NAMALWA (cell line): Measurements from ENCODE around the gene DISC1.
"Not testable (repeated sequence)": the region's sequence is repeated elsewhere in the genome, so short reads cannot be mapped to it uniquely, and the experiment has no call there.

Experiments
- DNase-seq: peaks from one replicate; pipeline ENCODE4 v3.0.0-alpha.2; 2015; ENCODE audit warnings: low spot score

DISC1 gene

GRCh38 chr1:231931846-231932454, 305.4 kb downstream of the DISC1 start:
- DNase-seq, result peak; percentile 74

GRCh38 chr1:231933711-231934626, 307.4 kb downstream of the DISC1 start:
- no peak for DNase-seq

DNA sequence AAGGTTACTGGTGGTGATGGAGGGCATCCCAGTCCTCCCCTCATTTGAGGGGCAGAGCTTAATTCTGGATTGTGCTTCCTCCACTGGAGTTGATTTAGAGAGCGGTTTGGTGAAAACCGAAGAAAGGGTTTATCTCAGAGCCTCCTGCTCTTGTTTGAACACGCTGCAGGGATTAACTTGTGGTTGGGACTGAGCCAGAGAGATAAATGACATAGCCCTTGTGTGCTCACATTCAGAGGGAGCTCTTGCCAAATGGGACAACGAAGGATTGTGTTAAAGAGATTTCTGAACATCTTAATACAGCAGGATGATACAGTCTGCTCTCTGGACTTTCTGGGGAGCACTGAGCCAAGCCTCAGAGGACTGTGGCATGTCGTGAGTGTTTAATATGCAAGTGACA, 308.2 kb downstream of the DISC1 start:
- no peak for DNase-seq

- no peak for DNase-seq
These were observed 309.3 kb downstream of the DISC1 start for GRCh38 chr1:231935856-231936255.

DNA sequence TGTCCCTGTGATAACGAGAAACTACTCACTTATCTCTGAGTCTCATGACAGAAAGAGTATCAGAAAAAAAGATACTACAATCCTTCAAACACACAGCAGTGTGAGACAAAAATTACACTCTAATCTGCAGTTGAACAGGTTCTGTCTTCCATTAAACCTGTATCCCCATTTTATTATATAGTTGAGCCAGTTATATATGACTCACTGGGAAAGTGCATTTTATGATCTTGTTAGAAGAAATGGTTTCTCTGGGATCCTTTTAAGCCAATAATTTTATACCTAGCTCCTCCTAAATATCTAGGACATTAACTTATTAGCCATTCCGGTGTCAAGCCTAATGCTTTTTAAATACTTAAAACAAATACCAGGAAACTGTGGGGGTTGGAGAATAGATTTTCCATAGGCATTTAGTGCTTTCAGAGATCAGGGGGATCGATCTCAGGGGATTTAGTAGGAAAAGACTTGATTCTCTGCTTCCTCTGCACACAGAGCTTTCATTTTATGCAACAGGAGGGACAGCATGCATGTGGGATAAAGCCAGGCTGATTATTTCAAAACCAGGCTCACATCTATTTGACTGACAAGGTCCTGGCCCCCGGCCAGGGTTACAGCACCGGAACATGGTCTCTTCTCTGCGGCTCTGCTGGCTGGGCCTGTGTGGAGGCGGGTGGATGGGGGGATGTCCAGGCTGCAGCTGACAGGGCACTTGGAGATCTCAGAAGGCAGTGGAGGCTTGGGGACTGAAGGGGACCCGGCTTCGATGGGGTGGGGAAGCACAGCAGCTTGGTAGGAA, 310.6 kb downstream of the DISC1 start:
- DNase-seq, result no peak

- no peak for DNase-seq
These were observed 311.6 kb downstream of the DISC1 start for GRCh38 chr1:231938211-231938610.

DNA sequence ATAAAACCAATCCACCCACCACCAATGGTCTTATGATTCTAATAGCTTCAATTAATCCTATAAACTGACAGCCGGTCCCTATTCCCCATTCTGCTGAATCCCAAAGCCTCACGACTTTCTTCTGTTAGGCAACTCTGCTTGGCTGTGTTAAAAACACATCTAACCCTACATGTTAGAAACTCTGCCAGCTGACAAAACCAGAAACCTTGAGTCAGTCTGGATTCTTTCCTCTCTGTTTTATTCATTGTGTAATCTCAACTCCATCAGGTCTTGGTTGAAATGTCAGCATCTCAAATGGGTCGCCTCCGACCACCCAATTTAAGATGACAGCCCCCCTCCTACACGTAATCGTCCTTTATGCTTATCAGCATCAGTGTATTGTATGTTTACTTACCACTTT, 312.1 kb downstream of the DISC1 start:
- no peak for DNase-seq

DNA sequence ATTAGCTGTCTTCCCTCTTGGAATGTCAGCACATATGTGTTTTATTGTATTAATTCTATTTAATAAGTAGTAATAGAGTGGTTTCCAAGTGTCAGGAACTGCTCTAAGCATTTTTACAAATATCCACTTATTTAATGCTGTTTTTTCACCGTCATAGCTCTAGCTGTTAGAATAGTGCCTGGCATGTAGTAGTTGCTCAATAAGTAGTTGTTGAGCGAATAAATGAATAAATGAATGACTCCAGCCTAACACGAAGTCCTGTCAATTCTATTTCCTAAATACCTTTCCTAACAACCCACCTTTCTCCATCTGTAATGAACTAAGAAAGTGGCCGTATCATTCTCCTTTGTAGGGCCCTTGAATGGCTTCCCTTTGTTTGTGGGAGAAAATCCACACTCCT, 312.5 kb downstream of the DISC1 start:
- no peak for DNase-seq

DNA sequence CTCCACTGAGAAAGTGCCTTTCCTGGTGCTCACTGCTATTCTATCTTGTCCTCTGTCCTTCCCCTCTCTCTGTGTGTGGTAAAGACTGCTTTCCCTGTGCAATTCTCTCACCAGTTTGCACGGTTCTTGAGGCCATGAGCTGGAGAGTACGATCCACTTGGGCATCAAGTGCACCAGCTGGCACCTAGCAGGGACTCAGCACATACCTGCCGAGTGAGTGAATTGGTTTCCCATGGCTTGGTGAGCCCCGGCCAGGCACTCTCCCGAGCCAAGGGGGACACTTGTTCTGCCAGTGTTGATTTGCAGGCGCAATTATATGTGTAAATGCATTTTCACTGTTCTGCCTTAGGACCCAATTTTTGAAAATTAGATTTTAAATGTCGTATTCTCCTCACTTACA, 313.5 kb downstream of the DISC1 start:
- no peak for DNase-seq

- DNase-seq, result no peak
These were observed 314.1 kb downstream of the DISC1 start for GRCh38 chr1:231940701-231941100.

GRCh38 chr1:231943084-231943483, 316.5 kb downstream of the DISC1 start:
- no peak for DNase-seq

DNA sequence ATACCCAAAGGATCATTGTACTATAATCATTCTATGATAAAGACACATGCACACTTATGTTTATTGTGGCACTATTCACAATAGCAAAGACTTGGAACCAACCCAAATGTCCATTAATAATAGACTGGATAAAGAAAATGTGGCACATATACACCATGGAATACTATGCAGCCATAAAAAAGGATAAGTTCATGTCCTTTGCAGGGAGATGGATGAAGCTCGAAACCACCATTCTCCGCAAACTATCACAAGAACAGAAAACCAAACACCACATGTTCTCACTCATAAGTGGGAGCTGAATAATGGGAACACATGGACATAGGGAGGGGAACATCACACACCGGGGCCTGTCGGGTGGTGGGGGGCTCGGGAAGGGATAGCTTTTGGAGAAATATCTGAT, 321.5 kb downstream of the DISC1 start:
- DNase-seq, result not testable (repeated sequence)

DNA sequence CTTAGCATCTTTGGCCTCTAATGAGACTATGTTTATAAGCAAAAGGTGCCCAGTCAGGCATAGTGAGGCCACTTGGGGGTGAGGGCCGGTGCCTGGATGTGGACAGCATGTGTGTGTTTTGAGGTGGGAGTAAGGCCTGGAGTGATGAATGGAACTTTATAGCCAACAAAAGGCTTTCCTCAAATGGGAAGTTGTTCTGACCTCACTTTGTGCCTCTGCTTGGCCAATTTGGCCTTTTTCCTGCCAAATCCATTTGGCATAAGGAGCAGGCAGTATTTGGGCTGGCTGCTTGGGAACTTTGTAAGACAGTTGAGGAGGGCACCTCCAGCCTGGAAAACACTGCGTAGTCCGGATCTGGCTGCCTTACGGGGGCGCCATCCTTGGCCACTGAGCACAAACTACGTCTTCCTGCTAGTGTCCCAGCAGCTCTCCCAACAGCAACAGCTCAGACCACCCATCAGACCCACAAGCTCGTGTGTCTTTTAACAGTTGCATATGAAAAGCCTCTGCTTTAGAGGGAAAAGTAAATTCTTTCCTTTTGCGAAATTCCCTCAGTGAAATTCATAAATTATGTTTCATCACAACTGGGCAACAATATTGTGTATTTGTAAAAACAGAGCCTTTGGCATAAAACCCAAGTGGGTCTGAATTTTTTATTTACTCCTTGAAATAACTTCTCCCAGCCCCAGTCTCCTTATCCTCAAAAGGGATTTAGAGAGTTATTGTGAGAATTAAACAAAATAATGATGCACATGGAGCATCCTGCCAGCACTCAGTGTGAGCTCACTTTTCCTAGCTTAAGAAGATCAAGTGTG, 322.9 kb downstream of the DISC1 start:
- DNase-seq, result no peak

DNA sequence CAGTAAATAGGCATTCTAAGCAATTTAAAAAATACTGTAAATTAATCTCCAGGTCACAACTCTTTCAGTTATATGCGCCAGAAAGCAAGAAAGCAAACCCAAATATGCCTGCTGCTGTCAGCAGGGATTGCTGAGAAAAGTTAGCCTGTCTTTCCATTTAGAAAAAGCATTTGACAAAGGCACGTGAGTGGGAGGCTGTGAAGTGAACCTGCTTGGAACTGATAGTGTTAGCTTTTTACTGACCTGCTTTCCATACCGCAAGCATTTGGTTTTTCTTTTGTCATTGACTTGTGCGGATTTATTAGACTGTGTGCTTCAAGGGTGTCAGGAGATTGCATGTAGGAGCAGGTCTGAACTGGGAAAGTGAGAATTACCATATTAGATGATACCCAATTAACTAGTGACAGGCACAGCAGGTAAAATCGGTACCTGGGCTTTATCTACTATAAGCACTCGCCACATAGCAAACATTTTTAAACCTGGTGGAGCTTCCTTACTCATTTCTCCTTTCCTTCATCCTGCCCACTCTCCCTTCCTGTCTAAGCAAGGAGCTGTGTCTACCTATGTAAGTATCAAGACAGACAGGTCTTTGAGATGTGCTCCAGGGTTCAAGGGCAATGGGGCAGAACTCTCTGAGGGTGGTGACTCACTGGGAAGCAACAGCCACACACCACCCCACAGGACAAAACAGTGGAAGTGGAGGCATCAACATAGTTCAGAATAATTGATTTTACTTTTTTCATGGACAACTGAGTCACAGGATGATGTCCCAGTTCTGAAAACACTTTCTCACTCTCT, 323.9 kb downstream of the DISC1 start:
- DNase-seq, result no peak

- DNase-seq, result no peak
These were observed 324.8 kb downstream of the DISC1 start for GRCh38 chr1:231951374-231951773.

- DNase-seq, result no peak
These were observed 325.6 kb downstream of the DISC1 start for GRCh38 chr1:231952154-231952553.

DNA sequence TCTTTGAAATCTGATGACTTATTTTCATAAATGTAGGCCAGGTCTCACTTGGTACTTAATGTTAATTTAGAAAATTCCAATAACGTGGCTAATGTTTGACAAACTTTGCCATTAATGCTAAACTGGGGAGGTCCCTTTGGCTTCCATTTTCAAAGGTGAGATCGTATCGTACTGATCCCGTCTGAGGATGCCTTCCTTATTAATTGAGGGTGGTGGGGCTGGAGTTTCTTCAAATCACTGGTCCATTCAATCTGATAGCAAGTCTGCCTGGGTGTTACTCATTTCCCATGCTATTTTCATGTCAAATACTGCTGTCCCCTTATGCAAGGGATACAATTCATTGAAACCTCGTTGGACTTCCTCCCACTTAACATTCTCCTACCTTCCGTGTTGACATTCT, 327.1 kb downstream of the DISC1 start:
- no peak for DNase-seq

GRCh38 chr1:231954751-231955150, 328.2 kb downstream of the DISC1 start:
- no peak for DNase-seq

GRCh38 chr1:231957359-231957758, 330.8 kb downstream of the DISC1 start:
- DNase-seq, result no peak

- no peak for DNase-seq
These were observed 331.9 kb downstream of the DISC1 start for GRCh38 chr1:231958448-231958847.
